COLO668 (cell line): ENCODE measurements around the gene CCDC8.
A peak's percentile ranks its signal among the peaks of the same experiment; 100 is the strongest.
"Not testable (repeated sequence)": the region's sequence is repeated elsewhere in the genome, so short reads cannot be mapped to it uniquely, and the experiment has no call there.

ENCODE experiments used
- DNase-seq: peaks from one replicate; lab custom pipeline; 2025; ENCODE audit not compliant: unreplicated experiment; lab: John Stamatoyannopoulos, UW

The CCDC8 gene

GRCh38 chr19:46428239-46429135 is 15.1 kb upstream of the CCDC8 start, which contains the start of gene PNMA8C:
Gene PNMA8C, minus strand, starts transcription at chr19:46428936. Its CDS starts 577 bp downstream, at chr19:46428359.
- peak; percentile 63 for DNase-seq

GRCh38 chr19:46427518-46428045 is 14.2 kb upstream of the CCDC8 start:
- DNase-seq = no peak

DNA sequence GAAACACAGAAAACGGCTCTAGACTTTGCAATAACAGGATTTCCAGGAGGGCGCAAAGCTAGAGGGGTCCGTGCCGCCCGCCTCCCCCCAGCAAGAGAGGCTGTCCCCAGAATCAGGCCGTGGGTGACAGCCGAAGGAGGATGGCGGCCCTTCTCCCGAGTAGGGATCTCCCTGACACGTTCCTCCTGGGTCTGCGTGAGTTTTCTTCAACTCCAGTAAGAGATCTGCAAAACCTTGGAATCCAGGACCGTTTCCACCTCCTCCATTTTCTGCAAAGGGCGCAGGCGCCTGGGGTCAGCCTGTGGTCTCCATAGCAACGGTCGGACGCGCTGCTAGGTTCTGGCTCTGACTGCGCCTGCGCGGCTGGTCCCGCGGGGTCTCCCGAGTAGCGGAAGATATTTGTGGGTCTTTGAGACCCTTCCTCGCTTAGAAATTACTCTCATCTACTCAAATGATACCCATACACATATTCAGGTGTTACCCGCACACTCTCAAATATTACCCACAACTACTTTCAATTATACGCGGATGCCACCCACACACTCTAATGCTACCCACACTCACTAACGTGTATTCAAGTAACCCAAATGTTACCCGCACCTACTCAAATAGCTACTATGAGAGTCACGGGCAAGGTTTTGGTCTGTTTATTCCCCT is 13.3 kb upstream of the CCDC8 start:
- peak; percentile 10 for DNase-seq

- DNase-seq = no peak
Observed at GRCh38 chr19:46426035-46426505, 12.7 kb upstream of the CCDC8 start.

- DNase-seq = no peak
Observed at GRCh38 chr19:46423188-46423587, 9.8 kb upstream of the CCDC8 start.

DNA sequence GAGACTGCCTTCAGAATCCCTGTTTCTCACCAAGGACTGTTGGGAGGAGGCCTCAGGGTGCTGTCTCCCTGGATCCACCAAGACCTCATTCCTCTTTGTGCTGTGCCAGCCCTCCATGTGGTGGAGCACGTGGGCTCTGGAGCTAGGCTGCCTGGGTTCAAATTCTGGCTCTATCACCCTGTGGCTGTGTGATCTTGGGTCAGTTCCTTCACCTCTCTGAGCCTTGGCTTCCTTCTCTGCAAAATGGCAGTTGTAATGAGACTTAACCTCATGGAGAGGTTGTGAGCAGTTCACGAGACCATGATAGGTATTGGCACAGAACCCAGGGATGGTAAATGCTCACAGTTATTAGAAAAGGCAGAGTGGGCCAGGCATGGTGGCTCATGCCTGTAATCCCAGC is 9.0 kb upstream of the CCDC8 start:
- DNase-seq = no peak

- no peak for DNase-seq
Observed at GRCh38 chr19:46420056-46420455, 6.7 kb upstream of the CCDC8 start.

- peak; percentile 70 for DNase-seq
Observed at GRCh38 chr19:46415804-46416709, 2.7 kb upstream of the CCDC8 start.

GRCh38 chr19:46414899-46415298 is 1.5 kb upstream of the CCDC8 start:
- DNase-seq = not testable (repeated sequence)

DNA sequence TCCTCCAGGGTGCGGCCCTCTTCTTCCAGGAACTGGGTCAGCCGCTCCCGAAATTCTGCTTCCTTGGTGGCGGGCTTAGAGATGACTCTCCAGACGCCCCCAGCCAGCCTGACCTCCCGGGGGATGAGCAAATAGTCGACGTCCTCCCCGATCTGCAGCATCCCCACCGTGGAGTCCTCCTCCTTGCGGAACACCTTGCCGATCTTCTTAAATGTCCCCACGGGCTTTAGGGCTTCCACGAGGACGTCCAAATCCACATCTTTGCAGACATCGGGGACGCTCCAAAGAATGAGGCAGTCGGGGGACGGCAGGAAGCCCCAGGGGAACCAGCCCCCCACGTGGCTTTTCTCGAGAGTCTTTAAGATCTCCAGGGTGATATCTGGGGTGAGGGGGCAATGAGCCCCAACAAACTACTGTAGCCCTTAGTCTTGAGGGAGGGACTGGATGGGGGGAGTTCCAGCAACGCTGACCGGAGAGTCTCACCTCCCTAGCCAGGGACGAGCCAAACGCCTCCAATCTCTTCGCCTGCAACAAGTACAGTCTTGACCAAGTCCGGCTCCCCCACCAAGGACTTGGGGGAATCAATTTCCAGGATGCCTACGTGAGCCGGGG is 608 bp downstream of the CCDC8 start:
- DNase-seq = no peak

DNA sequence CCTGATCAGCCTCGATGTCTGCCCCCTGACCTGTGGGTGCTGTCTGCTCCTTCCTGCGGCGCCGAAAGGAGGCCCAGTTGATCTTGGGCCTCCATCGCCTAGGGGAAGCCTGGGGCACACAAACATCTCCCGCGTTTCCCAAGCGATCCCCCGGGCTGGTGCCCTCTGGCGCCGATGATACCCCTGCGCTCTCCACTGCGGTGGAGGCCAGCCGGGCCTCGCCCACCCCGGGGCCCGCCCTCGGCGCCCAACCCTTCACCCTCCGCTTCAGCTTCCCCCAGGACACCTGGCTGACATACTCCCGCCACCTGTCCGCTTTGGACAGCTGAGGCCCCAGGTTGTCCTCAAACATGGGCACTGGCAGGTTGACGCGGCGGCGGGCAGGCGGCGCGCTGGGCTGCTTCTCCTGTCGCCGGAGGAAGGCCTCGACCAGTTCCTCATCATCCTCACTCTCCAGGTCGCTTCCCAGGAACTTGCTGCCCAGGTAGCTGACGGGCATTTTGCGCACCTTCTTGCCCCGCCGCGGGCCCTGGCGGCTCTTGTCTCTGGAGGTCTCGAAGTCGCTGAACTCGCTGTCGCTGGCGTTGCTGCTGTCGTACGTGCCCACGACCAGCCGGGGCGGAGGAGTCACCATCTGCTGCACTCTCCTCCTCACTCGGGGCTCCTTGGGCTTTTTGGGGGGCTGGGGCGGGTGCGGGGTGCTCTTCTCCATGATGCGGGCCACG is 1.3 kb downstream of the CCDC8 start:
- peak; percentile 46 for DNase-seq

- no peak for DNase-seq
Observed at GRCh38 chr19:46411088-46411924, 2.1 kb downstream of the CCDC8 start.

GRCh38 chr19:46410205-46411087 is 2.9 kb downstream of the CCDC8 start:
- no peak for DNase-seq

DNA sequence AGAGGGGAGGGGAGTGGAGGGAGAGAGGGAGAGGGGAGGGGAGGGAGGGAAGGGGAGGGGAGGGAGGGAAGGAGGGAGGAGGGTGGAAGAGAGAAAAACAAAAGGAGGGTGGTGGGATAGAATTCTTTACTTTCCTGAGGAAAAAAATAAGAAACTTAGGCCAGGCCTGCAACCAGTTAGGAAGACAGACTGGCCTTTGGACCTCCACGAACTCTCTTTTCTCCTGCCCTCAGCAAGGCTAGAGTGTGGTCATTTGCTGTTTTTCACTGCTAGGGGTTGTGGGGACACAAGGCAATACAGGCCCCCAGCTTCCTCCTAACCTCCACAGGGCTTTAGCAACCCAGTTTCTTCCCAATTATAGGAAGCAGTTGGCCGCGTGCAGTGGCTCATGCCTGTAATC is 4.2 kb downstream of the CCDC8 start:
- no peak for DNase-seq

- no peak for DNase-seq
Observed at GRCh38 chr19:46408664-46409039, 4.7 kb downstream of the CCDC8 start.

DNA sequence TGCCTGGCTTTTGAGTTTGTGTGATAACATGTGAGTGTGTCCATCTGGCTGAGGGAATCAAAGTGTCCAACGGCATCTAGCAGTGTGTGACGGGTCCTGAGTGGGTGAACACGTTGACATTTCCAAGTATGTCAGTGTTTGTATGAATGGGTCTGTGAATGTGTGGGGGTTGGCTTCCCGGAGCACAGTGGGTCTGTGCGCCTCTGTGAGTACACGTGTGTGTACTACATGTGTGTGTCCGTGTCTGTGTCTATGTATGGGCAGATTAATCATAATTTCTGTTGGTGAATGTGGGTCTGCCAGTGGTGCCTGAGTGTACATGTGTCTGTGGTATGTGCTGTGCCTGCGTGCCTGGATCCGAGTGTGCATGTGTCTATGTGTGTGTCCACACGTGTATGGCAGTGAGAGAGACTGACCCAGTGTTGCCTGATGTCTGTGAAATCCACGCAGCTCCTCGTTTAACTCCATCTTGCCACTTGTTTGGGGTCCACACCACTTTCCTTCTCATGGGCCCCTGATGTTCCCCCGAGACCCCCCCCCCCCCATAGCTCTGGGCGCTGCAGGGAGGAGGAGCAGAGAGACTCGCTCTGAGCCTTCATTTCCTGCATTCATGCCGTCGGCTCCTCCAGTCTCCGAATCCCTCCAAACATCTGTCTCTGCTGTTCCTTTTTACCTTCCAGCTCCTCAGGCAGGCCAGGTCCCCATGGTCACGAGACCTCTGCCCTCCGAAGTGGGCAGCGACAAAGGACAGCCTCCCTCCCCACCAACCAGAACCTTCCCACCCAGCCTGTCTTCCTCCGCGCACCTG is 5.3 kb downstream of the CCDC8 start:
- DNase-seq = no peak

DNA sequence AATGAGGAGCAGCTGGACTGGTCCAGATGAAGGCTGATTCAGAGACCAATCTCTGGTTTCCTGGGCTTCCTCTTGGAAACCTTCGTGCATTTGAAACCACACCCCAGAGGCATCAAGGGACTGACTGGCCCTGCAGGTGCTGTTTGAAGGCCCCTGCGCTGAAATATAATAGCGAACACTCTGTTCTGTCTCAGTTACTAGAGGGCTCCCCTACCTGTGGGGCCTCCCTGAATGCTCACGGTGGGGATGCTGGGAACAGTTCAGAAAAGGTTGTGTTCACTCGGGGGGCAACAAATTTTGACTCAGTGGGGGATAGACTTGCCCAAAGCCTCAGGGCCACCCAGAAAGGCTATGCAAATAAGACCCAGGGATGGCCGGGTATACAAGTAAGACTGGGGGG is 6.4 kb downstream of the CCDC8 start:
- peak; percentile 55 for DNase-seq
